Measurements from ENCODE around the gene GPX7. TPM values are rescaled to one million over a fixed set of nuclear protein-coding genes. Genes with fewer than 3 reads are reported as not detected.

GPX7 gene
- total RNA-seq, 1 donor from 2014 or later = 57.7 TPM

- Mint-ChIP-seq H3K36me3 (no peaks in the 10 kb centered on the region), H3K27me3 (ENCODE audit: low read depth) (no peaks in the 10 kb centered on the region), H3K27ac (no peak overlapping the region), H3K4me3 (no peak overlapping the region), H3K9me3 (no peaks in the 10 kb centered on the region), H3K4me1 (peaks cover 18% of the 10 kb centered on the region)
- DNase-seq (ENCODE audit: low spot score in 2 of 2, unreplicated experiment in 2 of 2) = no peak
- no peak for TF ChIP-seq CTCF (IDR thresholded peaks at IDR 0.05; ENCODE audit: unreplicated experiment)
Observed at GRCh38 chr1:52590266-52590665, 11.9 kb upstream of the GPX7 start.

- no peak for DNase-seq (ENCODE audit: low spot score in 2 of 2, unreplicated experiment in 2 of 2)
- Mint-ChIP-seq H3K36me3 (no peaks in the 10 kb centered on the region), H3K27ac (no peak overlapping the region), H3K27me3 (ENCODE audit: low read depth) (no peaks in the 10 kb centered on the region), H3K4me1 (peaks cover 14% of the 10 kb centered on the region), H3K9me3 (no peaks in the 10 kb centered on the region), H3K4me3 (no peak overlapping the region)
- TF ChIP-seq CTCF (IDR thresholded peaks at IDR 0.05; ENCODE audit: unreplicated experiment) = no peak
Observed at GRCh38 chr1:52592637-52593323, 9.4 kb upstream of the GPX7 start.

- DNase-seq (ENCODE audit: low spot score in 2 of 2, unreplicated experiment in 2 of 2) = no peak
- no peak for TF ChIP-seq CTCF (IDR thresholded peaks at IDR 0.05; ENCODE audit: unreplicated experiment)
- peaks cover 14% of the 10 kb centered on the region for H3K4me1 Mint-ChIP-seq
- H3K4me3 Mint-ChIP-seq = no peak overlapping the region
- no peaks in the 10 kb centered on the region for H3K36me3 Mint-ChIP-seq
- H3K9me3 Mint-ChIP-seq = no peaks in the 10 kb centered on the region
- H3K27me3 Mint-ChIP-seq (ENCODE audit: low read depth) = no peaks in the 10 kb centered on the region
- H3K27ac Mint-ChIP-seq = no peak overlapping the region
Observed at GRCh38 chr1:52593495-52593894, 8.7 kb upstream of the GPX7 start.

- Mint-ChIP-seq H3K36me3 (no peaks in the 10 kb centered on the region), H3K27me3 (ENCODE audit: low read depth) (no peaks in the 10 kb centered on the region), H3K27ac (no peak overlapping the region), H3K9me3 (no peaks in the 10 kb centered on the region), H3K4me3 (no peak overlapping the region), H3K4me1 (peaks cover 8% of the 10 kb centered on the region)
- DNase-seq (ENCODE audit: low spot score in 2 of 2, unreplicated experiment in 2 of 2) = no peak
- TF ChIP-seq CTCF (IDR thresholded peaks at IDR 0.05; ENCODE audit: unreplicated experiment) = no peak
Observed at GRCh38 chr1:52595061-52595460, 7.1 kb upstream of the GPX7 start.

- Mint-ChIP-seq H3K36me3 (no peaks in the 10 kb centered on the region), H3K9me3 (no peaks in the 10 kb centered on the region), H3K27me3 (ENCODE audit: low read depth) (no peaks in the 10 kb centered on the region), H3K4me3 (no peak overlapping the region), H3K27ac (no peak overlapping the region), H3K4me1 (peaks cover 8% of the 10 kb centered on the region)
- no peak for DNase-seq (ENCODE audit: low spot score in 2 of 2, unreplicated experiment in 2 of 2)
- no peak for TF ChIP-seq CTCF (IDR thresholded peaks at IDR 0.05; ENCODE audit: unreplicated experiment)
Observed at GRCh38 chr1:52597912-52598311, 4.3 kb upstream of the GPX7 start.

- Mint-ChIP-seq H3K4me3 (no peak overlapping the region), H3K36me3 (no peaks in the 10 kb centered on the region), H3K27ac (no peak overlapping the region), H3K4me1 (peaks cover 16% of the 10 kb centered on the region), H3K27me3 (ENCODE audit: low read depth) (no peaks in the 10 kb centered on the region), H3K9me3 (no peaks in the 10 kb centered on the region)
- DNase-seq (ENCODE audit: low spot score in 2 of 2, unreplicated experiment in 2 of 2) = no peak
- TF ChIP-seq CTCF (IDR thresholded peaks at IDR 0.05; ENCODE audit: unreplicated experiment) = no peak
Observed at GRCh38 chr1:52598729-52599128, 3.4 kb upstream of the GPX7 start.
